DND-41 (cell line): ENCODE data around the gene APOBEC3C.
"Not testable (repeated sequence)": the region's sequence is repeated elsewhere in the genome, so short reads cannot be mapped to it uniquely, and the experiment has no call there.

Experiments
- ATAC-seq: fragments of 200-7000 bp; cut with Tn5 transposase; 3 replicates; pipeline ENCODE4 v1.9.1; 2021; ENCODE audit warnings: low read depth; ENCODE audit not compliant: insufficient read depth
- DNase-seq: peaks from one replicate; pipeline ENCODE4 v3.0.0-alpha.2; 2020
- H2AFZ ChIP-seq: 2 replicates; pipeline ENCODE4 v1.6.0; 2012; ENCODE audit warnings: low read depth, low read length
- H3K27ac ChIP-seq: 2 replicates; pipeline ENCODE4 v1.5.1; 2012; ENCODE audit warnings: low read length, inconsistent platforms
- H3K27me3 ChIP-seq: fragments of 200-600 bp; sonication (generic); 2 replicates; pipeline ENCODE4 v1.6.0; 2012; ENCODE audit warnings: low read length, mild to moderate bottlenecking, inconsistent platforms; ENCODE audit not compliant: insufficient read depth, poor library complexity
- H3K36me3 ChIP-seq: 2 replicates; pipeline ENCODE4 v1.5.1; 2012; ENCODE audit warnings: low read length, inconsistent platforms; ENCODE audit not compliant: insufficient read depth
- H3K4me1 ChIP-seq: 2 replicates; pipeline ENCODE4 v1.5.1; 2012; ENCODE audit warnings: mild to moderate bottlenecking, low read length; ENCODE audit not compliant: insufficient read depth
- H3K4me2 ChIP-seq: 2 replicates; pipeline ENCODE4 v1.6.0; 2012; ENCODE audit warnings: mild to moderate bottlenecking, moderate library complexity, low read length, inconsistent platforms; ENCODE audit not compliant: insufficient read depth
- H3K4me3 ChIP-seq, 2 experiments: fragments of 200-600 bp in 1 of 2; shearing (Covaris generic) in 1 of 2; 2 replicates each; pipeline ENCODE4 v1.5.1; 2012 to 2016; ENCODE audit warnings: inconsistent platforms in 2 of 2, low read length in 2 of 2, mild to moderate bottlenecking in 2 of 2, low read depth in 1 of 2, moderate library complexity in 1 of 2
- H3K79me2 ChIP-seq: 2 replicates; pipeline ENCODE4 v1.6.0; 2012; ENCODE audit warnings: low read length, inconsistent platforms; ENCODE audit not compliant: insufficient read depth
- H3K9ac ChIP-seq: 2 replicates; pipeline ENCODE4 v1.6.0; 2012; ENCODE audit warnings: low read depth, mild to moderate bottlenecking, inconsistent platforms, low read length, moderate library complexity
- H3K9me3 ChIP-seq: 2 replicates; pipeline ENCODE4 v1.5.1; 2012; ENCODE audit warnings: low read length, moderate library complexity, mild to moderate bottlenecking, inconsistent platforms; ENCODE audit not compliant: insufficient read depth, severe bottlenecking
- H4K20me1 ChIP-seq: 2 replicates; pipeline ENCODE4 v1.6.0; 2012; ENCODE audit warnings: low read length; ENCODE audit not compliant: insufficient read depth
- EZH2 ChIP-seq: IDR thresholded peaks from 3 replicates; pipeline ENCODE4 v1.6.1; 2012; ENCODE audit warnings: borderline replicate concordance, low read depth, mild to moderate bottlenecking, moderate library complexity, low read length, inconsistent platforms; ENCODE audit not compliant: severe bottlenecking
- TF ChIP-seq, protein P1 (sequence below): IDR thresholded peaks from 2 replicates; pipeline ENCODE4 v1.5.1; 2012; ENCODE audit warnings: borderline replicate concordance, low read length, moderate library complexity, mild to moderate bottlenecking; ENCODE audit not compliant: poor library complexity, severe bottlenecking; ENCODE audit errors: extremely low read depth

The APOBEC3C gene

DNA sequence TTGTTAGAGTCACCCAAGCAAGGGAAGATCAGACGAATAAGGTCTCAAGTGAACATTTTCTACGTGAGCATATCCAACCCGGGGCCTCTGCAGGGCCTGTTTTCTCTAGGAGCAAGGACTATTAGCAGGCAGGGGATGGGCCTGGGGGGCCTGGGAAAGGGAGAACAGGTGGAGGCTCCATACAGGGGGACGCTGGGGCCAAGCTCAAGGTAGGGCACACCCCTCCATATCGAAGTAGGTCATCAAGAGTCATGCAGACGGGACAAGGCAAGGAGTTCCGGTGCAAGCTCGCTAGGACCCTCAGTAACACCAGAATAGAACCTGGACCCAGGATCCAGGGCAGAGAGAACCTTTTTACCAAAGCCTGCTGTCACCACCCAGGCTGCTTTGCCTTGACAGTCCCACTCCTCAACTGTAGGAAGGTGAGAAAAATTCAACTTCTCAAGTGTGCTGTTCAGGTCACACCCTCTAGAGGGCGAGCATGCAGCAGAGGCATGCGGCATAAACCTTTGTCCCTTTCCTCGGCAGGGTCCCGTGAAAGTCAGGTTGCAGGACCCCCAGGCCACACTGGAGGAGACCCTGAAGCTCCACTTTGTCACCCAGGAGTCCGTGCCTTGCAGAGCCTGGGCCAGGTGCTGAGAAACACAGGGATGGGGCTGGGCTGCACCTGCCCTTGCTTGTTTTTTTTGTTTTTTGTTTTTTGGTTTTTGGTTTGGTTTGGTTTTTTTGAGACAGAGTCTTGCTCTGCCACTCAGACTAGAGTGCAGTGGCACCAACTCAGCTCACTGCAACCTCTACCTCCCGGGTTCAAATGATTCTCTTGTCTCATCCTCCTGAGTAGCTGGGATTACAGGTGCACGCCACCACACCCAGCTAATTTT, 40.5 kb upstream of the APOBEC3C start:
- peak overlapping the region; percentile 48; the same call in 1 of the 2 replicates for H2AFZ ChIP-seq
- no peak overlapping the region for H3K27ac ChIP-seq
- H3K4me3 ChIP-seq, result no peak overlapping the region
- H3K9me3 ChIP-seq, result no peaks in the 10 kb centered on the region
- H3K36me3 ChIP-seq, result no peaks in the 10 kb centered on the region
- H3K27me3 ChIP-seq, result no peaks in the 10 kb centered on the region
- peak; percentile 87 for ATAC-seq
- H4K20me1 ChIP-seq, result no peaks in the 10 kb centered on the region; the same call in 1 of the 2 replicates
- H3K79me2 ChIP-seq, result no peaks in the 10 kb centered on the region
- no peak for TF ChIP-seq EZH2
- TF ChIP-seq, protein P1, sequence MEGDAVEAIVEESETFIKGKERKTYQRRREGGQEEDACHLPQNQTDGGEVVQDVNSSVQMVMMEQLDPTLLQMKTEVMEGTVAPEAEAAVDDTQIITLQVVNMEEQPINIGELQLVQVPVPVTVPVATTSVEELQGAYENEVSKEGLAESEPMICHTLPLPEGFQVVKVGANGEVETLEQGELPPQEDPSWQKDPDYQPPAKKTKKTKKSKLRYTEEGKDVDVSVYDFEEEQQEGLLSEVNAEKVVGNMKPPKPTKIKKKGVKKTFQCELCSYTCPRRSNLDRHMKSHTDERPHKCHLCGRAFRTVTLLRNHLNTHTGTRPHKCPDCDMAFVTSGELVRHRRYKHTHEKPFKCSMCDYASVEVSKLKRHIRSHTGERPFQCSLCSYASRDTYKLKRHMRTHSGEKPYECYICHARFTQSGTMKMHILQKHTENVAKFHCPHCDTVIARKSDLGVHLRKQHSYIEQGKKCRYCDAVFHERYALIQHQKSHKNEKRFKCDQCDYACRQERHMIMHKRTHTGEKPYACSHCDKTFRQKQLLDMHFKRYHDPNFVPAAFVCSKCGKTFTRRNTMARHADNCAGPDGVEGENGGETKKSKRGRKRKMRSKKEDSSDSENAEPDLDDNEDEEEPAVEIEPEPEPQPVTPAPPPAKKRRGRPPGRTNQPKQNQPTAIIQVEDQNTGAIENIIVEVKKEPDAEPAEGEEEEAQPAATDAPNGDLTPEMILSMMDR, result peak; percentile 89
- H3K4me2 ChIP-seq, result no peak overlapping the region
- H3K9ac ChIP-seq, result no peak overlapping the region
- peak; percentile 62 for DNase-seq
- H3K4me1 ChIP-seq, result no peaks in the 10 kb centered on the region

- Histone ChIP-seq H2AFZ (no peak overlapping the region), H3K27ac (no peak overlapping the region), H3K27me3 (no peaks in the 10 kb centered on the region), H3K9me3 (no peaks in the 10 kb centered on the region), H3K36me3 (no peaks in the 10 kb centered on the region), H3K4me3 (no peak overlapping the region), H3K9ac (no peak overlapping the region), H3K4me2 (no peak overlapping the region), H4K20me1 (no peaks in the 10 kb centered on the region; the same call in 1 of the 2 replicates), H3K4me1 (no peaks in the 10 kb centered on the region), H3K79me2 (no peaks in the 10 kb centered on the region)
- ATAC-seq (no peak), DNase-seq (no peak)
- no peak for TF ChIP-seq EZH2
- TF ChIP-seq, protein P1, result no peak
Observed at GRCh38 chr22:38974170-38974825, 39.8 kb upstream of the APOBEC3C start.

DNA sequence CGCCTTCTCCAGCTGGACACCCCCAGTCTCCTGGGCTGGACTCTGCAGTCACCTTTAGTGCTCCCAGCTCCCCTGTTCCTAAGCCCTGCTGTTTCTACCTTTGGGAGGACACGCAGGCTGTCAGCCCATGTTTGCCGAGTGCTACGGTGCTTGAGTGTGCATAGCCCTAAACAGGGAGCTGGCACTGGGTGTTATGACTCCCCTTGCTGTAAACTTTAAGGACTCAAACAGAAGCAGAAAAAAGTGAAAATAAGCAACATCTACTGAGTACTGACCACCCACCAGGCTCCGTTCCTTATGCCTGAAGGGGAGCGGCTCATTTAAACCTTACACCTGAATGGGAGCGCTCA, 39.3 kb upstream of the APOBEC3C start:
- Histone ChIP-seq H3K36me3 (no peaks in the 10 kb centered on the region), H3K79me2 (no peaks in the 10 kb centered on the region), H3K27ac (no peak overlapping the region), H3K4me1 (no peaks in the 10 kb centered on the region), H2AFZ (no peak overlapping the region), H3K4me2 (no peak overlapping the region), H3K9ac (no peak overlapping the region), H3K27me3 (no peaks in the 10 kb centered on the region), H4K20me1 (no peaks in the 10 kb centered on the region; the same call in 1 of the 2 replicates), H3K9me3 (no peaks in the 10 kb centered on the region), H3K4me3 (no peak overlapping the region)
- no peak for ATAC-seq
- no peak for DNase-seq
- TF ChIP-seq, protein P1, result no peak
- no peak for TF ChIP-seq EZH2

- not testable (repeated sequence) for H3K27me3 ChIP-seq, DNase-seq, H3K79me2 ChIP-seq, H3K4me1 ChIP-seq, H3K4me2 ChIP-seq, H2AFZ ChIP-seq, H3K4me3 ChIP-seq, H3K9ac ChIP-seq, ATAC-seq, H3K36me3 ChIP-seq, H3K9me3 ChIP-seq, H4K20me1 ChIP-seq, H3K27ac ChIP-seq
Observed at GRCh38 chr22:38977289-38977688, 36.8 kb upstream of the APOBEC3C start.

DNA sequence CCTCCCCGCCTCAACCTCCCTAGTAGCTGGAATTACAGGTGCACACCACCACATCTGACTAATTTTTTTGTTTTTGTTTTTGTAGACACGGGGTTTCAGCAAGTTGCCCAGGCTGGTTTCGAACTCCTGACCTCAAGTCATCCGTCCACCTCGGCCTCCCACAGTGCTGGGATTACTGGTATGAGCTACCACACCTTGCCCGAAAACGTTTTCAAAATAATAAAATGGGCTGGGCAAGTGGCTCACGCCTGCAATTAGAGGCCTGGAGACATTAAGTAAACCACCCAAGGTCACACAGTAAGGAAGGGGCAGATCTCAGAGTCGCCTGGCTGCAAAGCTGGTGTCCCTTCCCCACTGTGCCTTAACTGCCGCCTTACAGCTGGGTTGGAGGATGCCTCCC, 33.5 kb upstream of the APOBEC3C start:
- not testable (repeated sequence) for H3K4me1 ChIP-seq, H2AFZ ChIP-seq, H3K4me3 ChIP-seq, H3K4me2 ChIP-seq, H3K27me3 ChIP-seq, H3K9me3 ChIP-seq, H4K20me1 ChIP-seq, H3K36me3 ChIP-seq, H3K27ac ChIP-seq, DNase-seq, H3K79me2 ChIP-seq, H3K9ac ChIP-seq, ATAC-seq
